Pulmonary artery endothelial cell (primary cell): ENCODE data around the gene RGL4. TPM values are rescaled to one million over a fixed set of nuclear protein-coding genes. Genes with fewer than 3 reads are reported as not detected.
"Not testable (repeated sequence)": the region's sequence is repeated elsewhere in the genome, so short reads cannot be mapped to it uniquely, and the experiment has no call there.

Experiments used
- DNase-seq: peaks from one replicate; pipeline ENCODE4 v3.0.0-alpha.2; 2011; ENCODE audit warnings: low read depth, low spot score
- total RNA-seq: library from RNA; depleted of rRNA; stranded (reverse); fragments of >200 nt; gene quantifications from 2 replicates; pipeline ENCODE4 v1.2.3, GENCODE V29; 2014

RGL4 gene
- total RNA-seq, 1 donor from 2014 or later = not detected

- not testable (repeated sequence) for DNase-seq
Measured at GRCh38 chr22:23728108-23728507, 37.3 kb downstream of the RGL4 start.

GRCh38 chr22:23737696-23738095 is 46.9 kb downstream of the RGL4 start:
- no peak for DNase-seq

GRCh38 chr22:23742505-23743264 is 51.9 kb downstream of the RGL4 start:
- DNase-seq = no peak

- DNase-seq = no peak
Measured at GRCh38 chr22:23743303-23743705, 52.5 kb downstream of the RGL4 start.

- no peak for DNase-seq
Measured at GRCh38 chr22:23744001-23744400, 53.2 kb downstream of the RGL4 start.

- DNase-seq = no peak
Measured at GRCh38 chr22:23744485-23744884, 53.7 kb downstream of the RGL4 start.

- no peak for DNase-seq
Measured at GRCh38 chr22:23745791-23746190, 55.0 kb downstream of the RGL4 start.

Other genes with a start within 250 kb of the RGL4 start
- not detected in 2 replicates for gene IGLL1, start 110.7 kb upstream of the RGL4 start, total RNA-seq
- gene DRICH1, start 58.7 kb upstream of the RGL4 start, total RNA-seq = 0.13 TPM in 1 of 2 replicates, not detected in the other
- gene ZNF70, start 60.1 kb downstream of the RGL4 start, total RNA-seq = 2.6 TPM in 2 replicates
- not detected in 2 replicates for gene VPREB3, start 63.4 kb downstream of the RGL4 start, total RNA-seq
- gene C22orf15, start 72.0 kb downstream of the RGL4 start, total RNA-seq = 0.42 and 1.4 TPM in 2 replicates
- gene CHCHD10, start 77.0 kb downstream of the RGL4 start, total RNA-seq = 11.3 and 12.2 TPM in 2 replicates
- gene MMP11, start 81.8 kb downstream of the RGL4 start, total RNA-seq = 4.5 and 9.9 TPM in 2 replicates
- 35.2 and 38.0 TPM in 2 replicates for gene SMARCB1, start 96.0 kb downstream of the RGL4 start, total RNA-seq
- 0.26 and 1.5 TPM in 2 replicates for gene DERL3, start 148.0 kb downstream of the RGL4 start, total RNA-seq
- 5.6 and 8.0 TPM in 2 replicates for gene SLC2A11, start 166.9 kb downstream of the RGL4 start, total RNA-seq
- gene MIF, start 203.4 kb downstream of the RGL4 start, total RNA-seq = 204 and 418 TPM in 2 replicates